GM19438 (cell line): ENCODE data around the gene NFS1.
"Not testable (repeated sequence)": the region's sequence is repeated elsewhere in the genome, so short reads cannot be mapped to it uniquely, and the experiment has no call there.

Experiments used
- ATAC-seq: cut with Tn5 transposase; IDR thresholded peaks from one replicate; pipeline ENCODE4 v1.9.1; 2021; ENCODE audit warnings: low read depth; ENCODE audit not compliant: unreplicated experiment

Gene NFS1

GRCh38 chr20:35710884-35711587 lies 11.9 kb upstream of the NFS1 start:
- ATAC-seq, result no peak

DNA sequence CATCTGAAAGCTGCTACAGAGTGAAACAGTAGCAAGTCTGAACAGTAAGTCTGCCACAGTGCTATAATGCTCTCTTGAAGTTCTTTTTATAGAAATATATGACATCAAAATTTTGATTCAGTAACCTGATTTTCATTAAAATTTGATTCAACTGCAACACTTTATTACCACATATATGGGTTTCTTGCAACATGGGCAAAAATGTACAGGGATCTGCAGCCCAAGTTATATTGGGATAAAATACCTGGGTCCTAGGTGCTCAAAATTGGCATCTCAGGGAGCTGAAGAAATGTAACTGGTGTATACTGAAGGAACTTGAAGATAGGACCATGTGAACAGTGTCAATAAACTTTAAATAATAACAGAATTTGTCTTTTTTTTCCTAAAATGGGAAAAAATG lies 10.9 kb upstream of the NFS1 start:
- no peak for ATAC-seq

DNA sequence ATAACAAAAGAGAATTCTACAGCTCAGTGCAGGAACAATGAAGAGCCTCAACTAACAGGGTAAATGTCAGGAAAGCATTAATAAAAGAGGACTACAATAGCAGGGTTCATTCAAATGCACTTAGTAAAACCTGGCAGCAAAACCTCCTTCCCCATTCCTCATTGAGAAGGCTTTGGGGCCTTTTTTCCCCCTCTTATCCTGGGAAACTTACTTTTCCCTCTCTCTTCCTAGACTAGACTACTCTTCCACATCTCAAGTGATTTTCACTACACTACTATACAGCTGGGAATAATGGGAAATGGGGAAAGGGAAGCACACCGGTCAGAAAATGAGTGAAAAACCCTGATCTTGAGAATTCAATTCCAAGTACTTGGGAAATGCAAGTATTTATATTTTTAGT lies 10.1 kb upstream of the NFS1 start:
- ATAC-seq, result no peak

DNA sequence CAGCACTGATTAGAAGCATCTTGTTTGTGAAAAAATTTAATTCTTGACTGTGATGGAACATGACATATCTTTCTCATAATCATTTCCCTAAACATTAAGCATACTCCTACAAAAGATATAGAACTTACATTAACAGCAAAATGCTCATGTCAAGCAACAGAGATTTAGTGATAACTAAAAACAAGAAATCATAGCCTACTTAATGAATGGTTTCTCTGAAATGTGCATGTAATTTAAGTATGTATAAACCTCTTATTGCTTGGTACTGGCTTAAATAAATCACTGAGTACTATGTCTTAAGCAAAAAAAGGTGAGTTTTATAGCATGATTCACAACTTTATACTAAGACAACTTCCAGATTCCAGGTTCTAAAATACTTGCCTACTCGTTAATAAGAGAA lies 9.3 kb upstream of the NFS1 start:
- ATAC-seq, result no peak

DNA sequence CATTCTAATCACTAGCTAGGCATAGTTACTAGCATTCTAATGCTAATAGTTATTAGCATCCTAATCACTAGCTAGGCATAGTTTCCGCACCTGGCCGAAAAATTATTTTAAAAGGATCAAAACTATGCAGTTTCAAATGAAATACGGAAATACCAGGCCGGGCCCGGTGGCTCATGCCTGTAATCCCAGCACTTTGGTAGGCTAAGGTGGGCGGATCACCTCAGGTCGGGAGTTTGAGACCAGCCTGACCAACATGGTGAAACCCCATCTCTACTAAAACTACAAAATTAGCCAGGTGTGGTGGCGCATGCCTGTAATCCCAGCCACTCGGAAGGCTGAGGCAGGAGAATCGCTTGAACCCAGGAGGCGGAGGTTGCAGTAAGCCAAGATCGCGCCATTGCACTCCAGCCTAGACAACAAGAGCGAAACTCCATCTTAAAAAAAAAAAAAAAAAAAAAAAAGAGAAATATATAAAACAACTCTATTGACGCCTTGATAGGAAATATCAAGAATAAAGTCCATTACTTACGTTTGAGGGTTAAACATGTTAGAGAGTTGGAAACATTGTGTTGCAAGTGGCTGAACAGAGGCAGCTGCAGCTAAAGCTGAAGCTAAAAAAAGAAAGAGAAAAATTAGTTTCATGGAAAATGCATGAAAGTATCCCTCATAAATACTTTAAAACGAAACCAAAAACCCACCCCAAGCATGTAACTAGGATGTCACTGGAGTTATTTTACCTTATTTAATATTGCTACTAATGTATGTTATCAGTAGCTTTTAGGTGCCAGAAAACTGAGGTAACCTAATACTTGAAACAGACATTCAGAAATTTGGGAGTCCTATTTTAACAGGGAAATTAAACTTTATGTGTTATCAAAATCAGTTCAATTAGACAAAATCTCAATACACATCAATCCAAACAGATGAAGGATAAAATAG lies 7.7 kb upstream of the NFS1 start:
- not testable (repeated sequence) for ATAC-seq

- ATAC-seq, result not testable (repeated sequence)
Observed at GRCh38 chr20:35705894-35706293, 6.7 kb upstream of the NFS1 start.

- ATAC-seq, result no peak
Observed at GRCh38 chr20:35704514-35705261, 5.5 kb upstream of the NFS1 start.

DNA sequence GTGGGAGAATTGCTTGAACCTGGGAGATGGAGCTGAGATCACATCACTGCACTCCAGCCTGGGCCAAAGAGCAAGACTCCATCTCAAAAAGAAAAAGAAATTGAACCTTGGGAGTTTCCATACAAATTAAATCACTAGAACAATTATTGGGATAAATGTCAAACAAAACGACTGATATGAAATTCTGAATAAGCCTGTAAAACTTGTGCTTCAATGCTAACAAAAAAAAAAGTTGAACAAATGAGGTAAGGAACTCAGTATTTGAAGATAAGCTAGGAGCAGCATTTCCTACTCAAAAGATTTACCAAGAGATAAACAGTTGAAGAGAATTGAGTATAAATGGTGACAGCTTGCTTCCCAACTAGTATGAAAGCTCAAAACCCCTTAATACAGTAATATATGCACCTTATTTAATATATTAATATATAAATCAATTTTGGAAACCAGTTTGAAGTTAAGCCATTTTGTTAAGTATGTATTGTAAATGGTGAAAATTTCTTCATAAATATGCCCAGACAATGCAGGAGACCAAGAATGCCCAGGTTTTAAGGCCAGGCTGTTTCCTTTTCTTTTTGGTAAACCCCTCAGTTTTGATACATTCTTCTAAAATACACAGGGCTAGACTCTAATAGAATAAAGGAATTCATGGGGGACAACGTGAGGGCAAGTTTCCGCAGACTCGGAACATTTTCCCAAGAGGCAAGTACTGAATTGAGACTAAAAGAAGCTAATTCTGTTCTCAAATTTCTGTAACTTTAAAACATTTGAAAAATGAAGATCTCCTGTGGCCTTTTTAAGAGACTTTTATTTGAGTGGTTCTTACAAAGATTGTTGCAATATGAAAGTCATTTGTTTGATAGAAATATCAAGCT lies 3.9 kb upstream of the NFS1 start:
- no peak for ATAC-seq

- ATAC-seq, result no peak
Observed at GRCh38 chr20:35702051-35702823, 3.1 kb upstream of the NFS1 start.

DNA sequence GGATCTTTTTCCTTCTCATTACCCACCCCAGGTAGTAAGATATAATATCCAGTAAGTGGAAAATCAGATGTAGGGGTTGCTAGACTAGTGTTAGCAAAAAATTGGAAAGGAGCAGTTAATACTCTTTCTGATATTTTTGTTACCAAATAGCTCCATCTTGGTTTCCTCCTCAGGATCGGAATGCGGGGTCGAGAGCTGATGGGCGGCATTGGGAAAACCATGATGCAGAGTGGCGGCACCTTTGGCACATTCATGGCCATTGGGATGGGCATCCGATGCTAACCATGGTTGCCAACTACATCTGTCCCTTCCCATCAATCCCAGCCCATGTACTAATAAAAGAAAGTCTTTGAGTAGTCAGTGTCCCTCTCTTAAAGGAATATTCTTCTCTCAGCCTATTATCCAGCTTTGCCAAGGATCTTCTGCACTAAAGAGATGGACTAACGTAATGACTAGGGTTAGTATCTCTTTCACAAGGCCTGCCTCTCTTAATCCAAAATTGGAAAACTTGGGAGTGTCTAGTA lies 1.5 kb upstream of the NFS1 start:
- no peak for ATAC-seq

GRCh38 chr20:35699957-35700624 lies 939 bp upstream of the NFS1 start:
- ATAC-seq, result no peak

DNA sequence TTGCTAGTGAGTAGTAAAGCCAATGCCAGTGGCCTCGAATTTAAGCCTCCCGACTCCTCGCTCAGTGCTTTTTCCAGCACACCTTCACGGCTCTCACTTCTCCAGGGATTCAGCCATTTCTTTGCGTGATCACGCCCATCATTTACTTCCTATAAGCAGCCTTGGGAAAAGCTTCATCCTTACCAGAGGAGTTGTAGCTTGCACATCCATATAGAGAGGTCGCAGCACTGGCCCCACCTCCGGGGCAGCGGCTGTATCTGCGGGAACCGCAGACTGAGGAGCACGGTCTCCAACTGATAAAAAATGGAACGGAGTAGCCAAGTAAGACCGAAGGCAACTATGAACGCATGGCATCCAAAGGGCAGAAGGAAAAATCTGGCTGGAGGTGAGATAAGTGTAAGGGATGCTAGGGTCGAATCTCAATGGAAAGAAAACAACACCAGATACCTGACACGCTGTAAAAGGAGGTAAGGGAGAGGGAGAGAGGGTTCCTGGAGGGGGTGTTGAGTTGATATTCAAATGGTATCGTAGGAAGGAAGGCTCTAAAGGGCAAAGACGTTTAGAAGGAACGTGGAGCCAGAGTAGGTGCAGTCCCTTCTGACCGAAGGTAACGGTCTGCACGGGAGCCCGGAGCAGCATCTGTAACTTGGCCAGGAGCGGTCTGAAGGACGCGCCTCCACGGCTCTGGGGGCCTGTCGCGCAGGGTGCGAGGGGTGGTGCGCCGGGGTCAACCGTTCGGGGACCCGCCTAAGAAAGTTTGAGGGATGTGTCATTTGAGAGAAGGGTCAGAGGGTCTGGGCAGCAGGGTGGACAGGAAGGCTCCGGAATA lies 640 bp downstream of the NFS1 start:
- no peak for ATAC-seq

DNA sequence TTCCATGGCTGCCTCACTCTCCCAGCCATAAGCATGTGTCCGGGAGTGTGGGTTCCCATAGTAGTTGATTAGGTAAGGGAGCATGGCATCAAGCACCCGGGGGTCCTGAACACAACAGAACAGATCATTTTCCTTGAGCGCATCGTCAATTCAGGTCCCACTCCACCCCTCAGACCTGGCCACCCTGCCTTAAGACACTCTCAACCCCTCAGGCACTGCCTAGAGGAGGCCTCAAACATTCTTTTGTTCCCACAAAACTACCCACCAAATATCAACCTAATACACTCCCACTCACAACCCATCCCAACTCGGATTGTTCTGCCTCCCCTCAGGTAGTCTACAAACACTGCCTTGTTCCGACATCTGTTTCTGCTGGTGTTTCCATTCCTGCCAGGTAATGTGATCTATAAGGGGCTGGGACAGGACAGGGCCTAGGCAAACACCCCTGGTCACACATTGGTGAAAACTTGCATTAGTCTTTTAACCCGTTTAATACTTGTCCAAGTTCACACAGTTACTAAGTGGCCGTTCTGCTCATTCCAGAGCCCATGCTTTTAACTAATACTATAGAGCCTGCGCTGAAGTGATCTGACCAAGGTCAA lies 1.4 kb downstream of the NFS1 start:
- no peak for ATAC-seq

- ATAC-seq, result no peak
Observed at GRCh38 chr20:35695978-35696377, 3.2 kb downstream of the NFS1 start.

- no peak for ATAC-seq
Observed at GRCh38 chr20:35695245-35695749, 3.9 kb downstream of the NFS1 start.

- no peak for ATAC-seq
Observed at GRCh38 chr20:35690265-35690664, 8.9 kb downstream of the NFS1 start.

DNA sequence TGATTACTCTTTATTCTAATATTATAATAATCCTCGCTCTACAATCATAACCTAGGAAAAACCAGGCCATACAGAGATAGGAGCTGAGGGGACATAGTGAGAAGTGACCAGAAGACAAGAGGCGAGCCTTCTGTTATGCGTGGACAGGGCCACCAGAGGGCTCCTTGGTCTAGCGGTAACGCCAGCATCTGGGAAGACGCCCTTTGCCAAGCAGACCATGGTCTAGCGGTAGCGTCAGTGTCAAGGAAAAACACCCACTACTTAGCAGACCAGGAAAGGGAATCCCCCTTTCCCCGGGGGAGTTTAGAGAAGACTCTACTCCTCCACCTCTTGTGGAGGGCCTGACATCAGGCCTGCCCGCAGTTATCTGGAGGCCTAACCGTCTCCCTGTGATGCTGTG lies 12.3 kb downstream of the NFS1 start:
- not testable (repeated sequence) for ATAC-seq
